CD4-positive, alpha-beta T cell treated with Interleukin-1 beta for 1 hour (primary cell): Measurements from ENCODE around the gene CASR.

Experiments used
- DNase-seq, 2 donors: peaks; one replicate each; pipeline ENCODE4 v3.0.0-alpha.2; 2020 to 2022

The CASR gene

DNA sequence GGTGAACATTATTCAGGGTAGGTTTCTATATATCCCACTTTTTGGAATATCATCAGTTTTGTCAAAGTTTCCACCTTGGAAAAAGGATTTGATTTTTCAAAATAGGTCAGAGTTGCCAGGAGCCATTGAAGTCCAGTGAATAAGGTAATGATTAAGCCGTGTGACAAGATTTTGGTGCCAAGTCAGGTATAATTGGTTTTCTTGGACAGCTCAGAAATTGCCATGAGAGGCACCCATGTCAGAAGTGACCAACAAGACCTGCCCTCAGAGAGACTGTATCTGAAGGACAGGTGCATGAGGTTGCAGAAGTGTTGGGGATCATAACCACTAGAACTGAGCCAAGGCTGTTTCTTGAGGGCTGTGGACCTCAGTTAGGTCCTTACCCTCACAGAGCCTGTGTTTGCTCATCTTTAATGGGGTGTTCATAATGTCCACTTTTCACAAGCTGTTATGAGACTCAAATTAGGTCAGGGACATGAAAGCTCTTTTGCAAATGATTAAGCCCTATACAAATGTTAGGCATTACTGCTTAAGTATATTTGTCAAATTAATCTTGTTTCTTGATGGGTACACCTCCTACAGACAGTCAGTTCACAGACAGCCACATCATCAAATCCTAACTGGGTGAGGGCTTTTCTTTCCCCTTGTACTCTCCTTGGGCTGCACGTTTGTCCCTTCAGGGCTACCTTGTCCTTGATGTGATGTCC, 32.3 kb downstream of the CASR start:
- no peak for DNase-seq

DNA sequence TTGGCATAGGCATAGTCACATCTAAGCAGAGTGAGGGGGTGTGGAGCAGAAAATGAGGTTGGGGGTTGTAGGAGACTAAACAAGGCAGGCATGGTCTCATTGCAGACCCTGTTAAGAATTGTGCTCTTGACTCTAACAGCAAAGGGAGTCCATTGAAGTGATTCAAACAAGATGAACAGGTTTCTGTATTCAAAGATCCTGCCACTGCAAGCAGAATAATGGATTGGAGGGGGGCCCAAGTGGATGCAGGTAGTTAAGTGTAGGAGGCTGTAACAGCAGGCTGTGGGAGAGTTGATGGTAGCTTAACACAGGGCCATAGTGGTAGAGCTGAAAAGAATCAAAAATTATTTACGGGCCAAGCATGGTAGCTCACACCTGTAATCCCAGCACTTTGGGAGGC, 34.4 kb downstream of the CASR start:
- DNase-seq = no peak

DNA sequence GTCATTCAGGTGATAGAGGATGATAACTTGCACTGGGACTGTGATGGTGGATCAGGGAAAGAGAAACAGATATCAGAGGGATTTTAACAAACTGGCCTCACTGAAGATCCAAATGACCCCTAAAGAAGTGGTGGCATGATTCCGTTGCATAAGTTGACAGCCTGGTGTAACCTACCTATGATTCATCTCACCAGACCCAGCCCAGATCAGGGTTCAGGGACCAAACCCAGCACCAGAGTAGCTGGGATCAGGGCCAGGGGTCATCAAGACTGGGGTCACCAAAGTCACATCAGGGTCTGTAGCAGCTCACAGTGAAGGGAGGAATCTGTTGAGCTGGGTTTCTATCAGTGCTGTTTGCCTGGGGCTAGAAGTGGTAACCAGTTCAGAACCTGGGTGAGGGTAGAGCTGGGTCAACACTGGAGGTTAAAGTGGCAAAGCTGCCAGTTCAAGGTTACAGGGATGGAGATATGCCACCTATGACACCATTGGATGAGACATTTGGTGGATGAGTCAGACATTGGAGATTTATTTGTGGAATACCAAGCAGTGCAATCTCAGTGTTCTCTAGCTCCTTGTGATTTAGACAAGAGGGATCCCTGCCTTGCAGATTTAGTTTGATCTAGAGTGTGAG, 35.9 kb downstream of the CASR start:
- no peak for DNase-seq

DNA sequence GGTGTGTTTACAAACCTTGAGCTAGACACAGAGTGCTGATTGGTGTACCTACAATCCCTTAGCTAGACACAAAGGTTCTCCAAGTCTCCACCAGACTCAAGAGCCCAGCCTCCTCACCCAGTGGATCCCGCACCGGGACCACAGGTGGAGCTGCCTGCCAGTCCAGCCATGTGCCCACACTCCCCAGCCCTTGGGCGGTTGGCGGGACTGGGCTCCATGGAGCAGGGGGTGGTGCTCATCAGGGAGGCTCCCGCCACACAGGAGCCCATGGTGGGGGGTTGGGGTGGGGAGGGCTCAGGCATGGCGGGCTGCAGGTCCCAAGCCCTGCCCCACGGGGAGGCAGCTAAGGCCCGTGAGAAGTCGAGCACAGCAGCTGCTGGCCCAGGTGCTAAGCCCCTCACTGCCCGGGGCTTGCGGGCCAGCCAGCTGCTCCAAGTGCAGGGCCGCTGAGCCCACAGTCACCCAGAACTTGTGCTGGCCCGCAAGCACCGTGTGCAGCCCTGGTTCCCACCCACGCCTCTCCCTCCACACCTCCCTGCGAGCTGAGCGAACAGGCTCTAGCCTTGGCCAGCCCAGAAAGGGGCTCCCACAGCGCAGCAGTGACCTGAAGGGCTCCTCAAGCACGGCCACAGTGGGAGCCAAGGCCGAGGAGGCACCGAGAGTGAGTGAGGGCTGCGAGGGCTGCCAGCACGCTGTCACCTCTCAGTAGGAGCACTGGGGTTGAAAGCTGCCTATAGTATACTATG, 43.7 kb downstream of the CASR start:
- no peak for DNase-seq

DNA sequence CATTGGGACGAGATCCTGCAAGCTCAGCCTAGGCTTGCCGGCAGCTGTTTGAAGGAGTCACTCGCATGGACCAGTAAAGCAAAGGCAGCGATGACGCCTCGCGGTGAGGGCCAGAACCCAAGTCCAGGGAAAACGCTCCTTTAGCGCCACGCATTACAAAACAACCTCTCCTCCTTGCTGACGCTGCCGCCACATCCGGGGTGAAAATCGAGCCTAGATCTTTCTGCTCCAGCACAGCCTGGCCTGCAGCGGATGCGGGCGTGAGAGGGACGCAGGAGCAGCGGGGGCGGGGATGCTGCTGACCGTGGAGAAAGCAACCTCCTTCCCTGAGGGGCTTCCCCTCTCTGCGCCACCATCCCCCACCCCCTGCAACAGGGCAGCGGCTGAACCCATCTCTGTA, 46.7 kb downstream of the CASR start:
- no peak for DNase-seq

DNA sequence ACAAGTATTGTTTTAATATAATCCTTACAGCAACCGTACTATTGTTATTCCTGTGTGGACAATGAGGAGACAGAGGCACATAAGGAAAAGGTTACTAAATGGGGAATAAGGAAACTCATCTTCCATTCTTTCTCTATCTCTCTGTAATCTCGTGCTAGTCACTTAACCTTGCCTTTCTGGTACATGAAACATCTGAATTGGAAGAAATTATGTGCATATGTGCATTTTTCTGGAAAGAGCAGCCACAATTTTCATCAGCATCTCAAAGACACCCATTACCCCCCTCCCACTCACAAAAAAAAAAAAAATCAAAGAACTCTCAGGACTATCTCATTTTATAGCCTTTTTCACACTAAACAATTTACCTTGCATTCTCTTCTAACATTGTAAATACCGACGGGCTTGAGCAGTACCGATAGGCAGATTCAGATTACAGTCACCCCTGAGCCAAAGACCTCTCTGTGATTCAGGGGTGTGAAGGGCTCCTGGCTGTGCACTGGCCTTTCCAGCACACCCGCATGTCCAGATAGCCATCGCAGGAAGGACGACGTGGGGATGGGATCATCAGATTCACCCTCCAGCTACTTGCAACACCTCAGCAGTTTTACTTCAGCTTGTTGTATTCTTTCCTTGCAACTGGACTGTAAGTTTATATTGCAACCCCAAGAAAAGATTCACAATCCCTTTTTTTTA, 48.1 kb downstream of the CASR start:
- no peak for DNase-seq

DNA sequence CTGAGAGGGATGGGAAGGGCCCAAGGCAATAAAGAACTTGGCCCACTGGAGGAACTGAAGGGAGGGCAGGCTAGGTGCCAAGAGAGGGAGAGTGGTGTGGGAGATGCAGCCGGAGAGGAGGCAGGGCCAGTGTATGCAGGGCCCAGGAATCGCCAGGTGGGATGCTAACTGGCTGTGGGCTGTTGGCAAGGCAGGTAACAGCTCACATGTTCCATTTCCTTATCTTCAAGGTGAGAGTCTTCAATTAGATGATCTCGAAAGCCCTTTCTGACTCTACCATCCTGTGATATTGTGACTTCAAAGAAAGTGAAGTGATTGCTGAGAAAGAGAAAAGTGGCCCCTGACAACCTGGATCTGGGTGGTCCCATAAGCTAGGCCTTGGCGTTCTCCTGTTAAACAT, 49.0 kb downstream of the CASR start:
- DNase-seq = no peak

DNA sequence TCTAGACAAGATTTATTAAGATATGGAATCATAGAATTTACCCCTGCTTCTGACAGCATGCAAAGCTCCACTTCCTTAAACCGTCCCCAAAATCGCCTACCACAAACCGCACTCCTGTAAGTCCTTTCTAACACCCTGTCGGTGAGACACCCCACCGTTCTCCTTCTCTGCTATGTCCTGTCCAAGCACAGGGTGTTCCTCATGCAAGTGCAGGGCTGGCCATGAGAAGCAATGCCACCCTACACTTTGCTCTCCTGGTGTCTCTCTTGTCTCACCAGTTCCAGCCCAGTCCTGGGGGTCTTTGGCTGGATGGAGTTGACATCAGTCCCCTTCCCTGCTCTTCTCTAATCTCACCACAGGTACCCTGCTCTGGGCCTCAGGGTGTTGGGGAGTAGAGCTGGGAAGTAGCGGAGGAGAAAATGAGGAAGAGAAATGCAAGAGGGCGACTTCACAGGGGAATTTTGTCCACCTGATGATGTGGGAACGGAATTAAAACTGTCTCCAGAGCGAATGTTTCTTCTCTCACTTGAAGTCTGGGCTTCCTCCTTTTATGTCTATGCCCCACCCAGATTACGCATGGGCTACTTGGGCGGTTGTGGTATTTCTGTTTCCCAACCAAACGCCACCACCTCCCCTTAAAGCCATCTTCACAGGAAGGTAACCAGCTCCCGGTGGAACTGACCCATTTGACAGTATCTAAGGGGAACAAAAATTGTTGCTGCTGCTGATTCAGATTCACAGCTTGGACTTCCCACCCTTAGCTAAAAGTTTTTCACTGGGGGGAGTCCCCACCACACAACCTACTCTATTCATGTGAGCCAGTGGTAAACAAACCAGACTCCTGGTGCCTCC, 49.9 kb downstream of the CASR start:
- DNase-seq = peak; percentile 31 to 77

DNA sequence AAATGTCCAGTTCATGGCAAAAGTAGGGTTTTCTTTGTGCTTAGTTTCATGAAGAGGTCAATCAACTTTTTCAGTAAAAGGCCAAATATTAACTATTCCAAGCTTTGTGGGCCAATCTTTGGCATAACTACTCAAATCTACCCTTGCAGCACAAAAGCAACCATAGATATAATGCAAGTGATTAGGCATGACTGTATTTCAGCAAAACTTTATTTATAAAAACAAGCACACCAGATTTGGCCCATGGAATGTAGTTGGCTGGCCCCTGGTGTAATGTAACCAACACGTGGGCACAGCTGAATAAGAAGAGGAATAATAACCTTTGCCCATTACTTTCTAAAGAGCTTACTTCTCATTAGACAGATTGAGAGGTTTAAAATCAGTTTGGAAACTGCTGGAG, 50.6 kb downstream of the CASR start:
- no peak for DNase-seq

DNA sequence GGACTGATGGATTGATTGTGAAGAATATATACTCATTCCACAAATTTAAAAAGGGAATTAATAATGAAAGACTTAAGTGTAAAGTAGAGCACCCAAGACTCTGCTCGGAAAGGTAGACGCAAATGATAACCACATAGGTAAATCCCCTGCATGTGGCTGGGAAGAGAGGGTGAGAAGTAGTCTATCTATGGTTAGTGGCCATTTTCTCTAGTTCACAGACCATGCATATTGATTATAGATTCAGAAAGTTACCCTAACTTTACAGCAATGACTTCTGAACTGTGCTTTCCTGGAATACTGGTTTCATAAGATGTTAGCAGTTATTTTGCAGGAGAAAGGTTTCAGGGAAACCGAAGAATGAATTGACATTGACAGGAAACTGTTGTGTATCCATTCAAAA, 51.7 kb downstream of the CASR start:
- no peak for DNase-seq

DNA sequence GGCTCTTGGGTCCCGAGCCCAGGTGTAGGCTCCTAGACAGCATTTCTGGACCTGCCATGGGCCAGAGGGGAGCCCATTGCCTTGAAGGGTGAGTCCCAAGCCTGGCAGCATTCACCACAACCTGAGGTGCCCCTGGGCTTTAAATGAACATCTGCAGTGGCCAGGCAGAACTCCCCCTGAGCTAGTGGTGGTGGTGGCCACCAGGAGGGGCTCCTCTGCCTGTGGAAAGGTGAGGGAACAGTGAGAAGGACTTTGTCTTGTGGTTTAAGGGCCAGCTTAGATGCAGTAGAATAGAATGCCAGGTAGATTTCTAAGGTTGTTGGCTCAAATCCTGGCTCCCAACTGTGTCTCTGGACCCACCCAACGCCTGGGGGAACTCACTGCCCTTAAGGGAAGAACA, 55.6 kb downstream of the CASR start:
- no peak for DNase-seq

DNA sequence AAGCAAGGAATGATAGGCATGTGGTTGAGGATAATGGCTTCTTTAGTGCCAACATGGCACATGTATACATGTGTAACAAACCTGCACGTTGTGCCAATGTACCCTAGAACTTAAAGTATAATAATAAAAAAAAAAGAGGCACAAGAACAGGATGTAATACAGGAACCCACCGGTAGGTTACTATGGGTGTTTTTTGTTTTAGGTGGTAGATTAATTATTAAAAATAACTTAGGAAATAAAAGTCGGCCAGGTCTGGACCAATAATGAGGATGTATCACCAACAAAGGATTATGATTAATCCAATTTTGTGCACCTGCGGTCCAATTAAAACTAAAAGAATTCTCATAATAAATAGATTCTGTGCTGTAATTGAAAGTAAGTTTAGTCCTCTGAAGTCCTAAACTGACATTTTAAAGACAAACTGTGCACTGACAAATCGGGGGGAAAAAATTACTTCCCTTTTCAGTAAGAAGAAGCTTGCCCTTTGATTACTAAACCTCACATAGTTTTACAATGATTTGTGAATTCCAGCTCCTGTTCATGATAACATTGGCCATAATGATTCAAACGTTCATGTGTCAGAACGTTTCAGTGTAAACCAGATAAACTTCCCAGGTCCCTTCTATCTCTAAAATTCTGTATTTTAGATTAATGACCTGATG, 62.2 kb downstream of the CASR start:
- DNase-seq = peak in 1 of 2 donors; percentile 16

DNA sequence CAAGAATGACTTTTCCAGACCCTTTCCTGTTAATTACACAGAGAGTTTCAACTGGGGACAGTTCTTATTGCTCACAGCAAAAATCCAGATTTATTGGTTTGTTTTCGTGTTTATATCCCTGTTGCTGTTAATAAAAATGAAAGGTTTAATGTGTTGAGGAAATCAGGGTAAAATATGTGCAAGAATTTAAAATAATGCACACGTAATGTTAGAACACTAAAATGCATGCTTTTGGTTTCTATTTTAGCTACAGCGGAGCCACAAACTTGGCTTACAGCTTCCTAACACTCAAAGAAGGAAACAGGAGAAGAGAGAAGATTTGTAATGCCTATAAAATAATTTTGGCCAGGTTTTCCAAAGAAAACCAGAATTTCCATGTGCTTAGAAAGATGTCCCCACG, 62.7 kb downstream of the CASR start:
- no peak for DNase-seq

DNA sequence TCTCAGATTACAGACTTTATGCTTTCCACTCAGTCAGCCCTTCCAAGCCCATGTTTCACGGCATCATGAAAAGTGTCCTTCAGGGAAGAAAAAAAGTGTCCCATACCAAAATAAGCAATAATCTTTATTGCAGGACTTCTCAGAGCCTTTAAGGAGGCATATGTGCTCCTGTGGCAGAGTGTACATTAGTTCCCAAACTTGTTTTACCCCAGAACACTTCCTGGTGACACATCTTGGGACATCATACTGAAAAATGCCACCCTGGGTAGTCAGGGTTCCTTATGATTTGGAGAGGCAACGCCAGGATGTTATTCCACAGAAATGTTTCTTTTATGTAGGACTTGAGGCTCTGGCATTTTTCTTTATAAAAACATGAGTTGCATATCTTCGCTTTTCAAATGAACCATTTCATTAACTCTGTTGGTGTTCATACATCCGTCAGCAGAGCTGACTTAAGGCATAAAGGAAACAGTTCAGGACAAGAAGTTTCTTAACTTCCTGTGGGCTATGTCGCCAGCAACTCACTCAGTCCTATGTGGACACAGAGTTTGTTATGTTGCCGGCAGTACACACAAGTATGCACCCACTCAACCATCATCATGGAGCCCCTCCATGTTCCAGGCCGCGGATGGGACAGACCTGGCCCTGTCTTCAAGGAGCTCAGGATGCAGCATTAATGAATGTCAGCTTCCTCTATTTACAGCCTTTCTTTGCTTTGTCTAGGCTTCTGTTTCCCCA, 63.8 kb downstream of the CASR start:
- DNase-seq = peak in 1 of 2 donors; percentile 15

DNA sequence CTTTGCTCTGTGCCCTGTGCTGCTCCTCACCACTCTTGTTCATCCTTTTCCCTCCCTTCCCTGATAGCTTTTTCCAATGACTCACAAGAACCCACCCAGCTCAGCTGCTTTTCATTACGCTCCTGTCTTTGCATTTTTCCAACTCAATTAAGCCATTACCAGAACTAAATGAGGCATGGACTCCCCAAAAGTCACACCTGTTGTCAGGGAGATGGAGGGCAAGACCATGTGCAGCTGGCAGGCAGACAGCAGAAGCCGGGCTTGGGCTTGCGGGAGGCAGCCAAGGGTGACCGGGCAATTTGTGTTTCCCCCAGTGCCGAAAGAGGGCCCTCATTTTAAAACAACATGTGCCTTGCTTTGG, 64.3 kb downstream of the CASR start:
- peak in 1 of 2 donors; percentile 18 for DNase-seq

DNA sequence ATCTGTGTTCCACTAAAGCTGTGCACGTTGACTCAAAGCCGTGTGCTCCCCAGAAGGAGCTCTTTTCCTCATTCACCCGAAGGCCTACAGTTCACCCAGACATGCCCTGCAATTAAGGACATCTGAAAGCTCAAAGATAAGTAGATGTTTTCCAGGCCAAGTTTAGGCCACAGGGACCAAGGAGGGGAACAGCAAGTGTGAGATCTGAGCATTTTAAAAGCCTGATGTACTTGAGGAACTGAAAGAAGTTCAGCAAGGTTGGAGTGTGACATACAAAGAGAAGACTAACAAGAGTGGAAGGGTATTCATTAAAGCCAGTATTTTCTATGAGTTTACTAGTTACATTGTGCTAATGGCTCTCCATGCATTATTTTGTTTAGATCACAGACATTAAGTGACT, 68.0 kb downstream of the CASR start:
- no peak for DNase-seq

DNA sequence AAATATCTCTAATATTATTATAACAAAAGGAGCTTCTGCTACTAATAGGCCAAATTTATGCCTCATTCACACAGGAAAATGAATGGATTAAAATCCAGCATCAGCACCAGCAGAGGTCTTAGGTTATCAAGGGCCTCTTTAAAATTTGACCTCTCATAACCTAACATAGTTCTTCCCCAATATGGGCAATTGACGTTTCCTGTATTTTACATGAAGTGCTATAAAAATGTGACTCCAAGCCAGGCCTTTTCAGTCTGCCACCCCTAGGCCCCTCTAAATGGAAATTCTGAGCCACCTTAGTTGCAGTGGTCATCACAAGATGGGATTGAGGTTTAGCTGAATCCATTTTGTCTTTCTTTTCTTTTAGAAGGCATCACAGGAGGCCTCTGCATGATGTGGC, 70.1 kb downstream of the CASR start:
- no peak for DNase-seq

DNA sequence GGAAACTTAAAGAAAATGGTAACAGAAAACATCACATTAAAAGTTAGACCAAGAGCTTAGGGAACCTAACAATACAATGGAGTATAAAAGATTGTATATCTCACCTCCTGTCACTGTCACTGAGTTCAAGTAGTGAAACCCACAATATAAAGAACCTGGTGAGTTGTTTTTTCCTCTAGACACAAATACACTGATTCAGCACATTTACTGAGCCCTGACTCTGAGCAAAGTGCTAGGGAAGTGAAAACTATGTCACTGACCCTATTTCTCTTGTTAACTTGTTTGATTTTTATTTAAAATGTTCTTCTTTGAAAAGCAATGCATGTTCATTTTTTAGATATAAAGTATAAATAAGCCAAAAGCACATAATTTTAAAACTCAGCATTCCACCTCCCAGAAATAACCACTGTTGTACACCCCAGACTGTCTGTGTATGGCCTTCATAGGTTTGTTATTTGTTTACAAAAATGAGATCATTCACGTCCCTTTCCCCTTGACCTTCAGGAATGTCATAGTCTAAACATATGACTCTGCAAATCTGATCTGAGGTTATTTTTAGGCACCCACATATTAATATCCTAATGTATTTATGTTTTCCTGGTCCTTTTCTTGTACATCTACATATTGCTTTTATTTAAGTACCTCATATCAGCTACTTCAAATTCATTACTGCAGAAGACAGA, 72.4 kb downstream of the CASR start:
- no peak for DNase-seq

DNA sequence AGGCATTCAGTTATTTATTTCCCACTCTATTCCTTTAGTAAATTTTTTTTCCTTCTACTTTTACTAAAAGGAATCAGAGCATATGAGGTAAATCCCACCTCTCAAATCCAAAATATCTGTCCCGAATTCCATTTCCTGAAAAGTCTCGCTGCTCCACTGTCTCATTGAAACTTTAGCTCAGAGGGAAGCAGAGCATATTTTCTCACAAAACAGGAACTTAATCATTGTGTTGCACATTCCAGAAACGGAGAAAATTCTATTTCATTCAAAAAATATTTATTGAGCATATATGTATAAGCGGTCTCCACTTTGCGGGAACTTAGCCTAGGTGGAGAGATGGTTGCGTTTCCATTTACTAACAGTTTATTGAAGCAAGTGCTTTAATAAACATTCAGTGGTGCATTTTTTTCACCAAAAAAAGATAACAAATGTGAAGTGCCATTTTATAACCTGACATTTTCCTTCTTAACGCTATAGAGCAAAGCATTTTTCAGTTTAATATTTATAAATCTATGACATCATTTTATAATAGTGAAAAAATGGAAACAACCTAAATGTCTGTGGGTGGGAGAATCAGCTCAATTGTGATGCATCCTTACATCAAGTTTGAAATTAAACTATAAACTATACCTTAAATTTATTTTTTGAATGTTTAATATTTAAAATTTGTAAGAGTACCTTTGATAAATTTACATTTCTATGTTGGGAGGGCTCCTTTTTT, 74.3 kb downstream of the CASR start:
- DNase-seq = no peak

DNA sequence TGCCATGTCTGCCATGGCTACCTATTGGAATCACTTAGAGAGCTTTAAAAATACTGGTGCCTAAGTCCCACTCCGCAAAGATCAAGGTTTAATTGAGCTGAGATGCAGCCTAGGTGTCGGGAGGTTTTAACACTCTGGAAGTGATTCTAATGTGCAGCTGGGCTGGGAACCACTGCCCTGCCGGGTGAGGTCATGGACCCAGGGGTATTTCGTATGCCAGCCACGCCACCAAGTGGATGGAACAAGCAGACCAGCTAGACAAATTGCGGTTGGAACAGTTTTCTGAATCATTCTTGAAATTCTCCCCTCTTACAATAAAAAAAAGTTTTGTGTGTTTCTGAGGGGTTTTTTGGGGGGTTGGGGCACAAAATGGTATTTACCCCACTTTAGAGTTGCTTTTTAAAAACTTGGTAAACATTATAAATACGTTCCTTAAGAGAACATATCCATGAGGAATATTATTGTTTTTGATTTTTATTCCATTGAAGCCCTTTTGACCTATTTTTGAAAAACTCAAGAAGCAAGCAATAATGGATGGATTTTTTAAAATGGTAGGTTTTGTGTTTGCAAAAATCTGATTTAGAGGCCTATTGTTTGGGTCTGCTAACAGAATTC, 75.4 kb downstream of the CASR start:
- DNase-seq = peak; percentile 43 to 66
